Midbrain (tissue), 1 donor: ENCODE measurements around the gene CCNI.
"Not testable (repeated sequence)": the region's sequence is repeated elsewhere in the genome, so short reads cannot be mapped to it uniquely, and the experiment has no call there.

Experiments used
- DNase-seq: peaks from one replicate; lab custom pipeline; 2025; lab: John Stamatoyannopoulos, UW

The CCNI gene

DNA sequence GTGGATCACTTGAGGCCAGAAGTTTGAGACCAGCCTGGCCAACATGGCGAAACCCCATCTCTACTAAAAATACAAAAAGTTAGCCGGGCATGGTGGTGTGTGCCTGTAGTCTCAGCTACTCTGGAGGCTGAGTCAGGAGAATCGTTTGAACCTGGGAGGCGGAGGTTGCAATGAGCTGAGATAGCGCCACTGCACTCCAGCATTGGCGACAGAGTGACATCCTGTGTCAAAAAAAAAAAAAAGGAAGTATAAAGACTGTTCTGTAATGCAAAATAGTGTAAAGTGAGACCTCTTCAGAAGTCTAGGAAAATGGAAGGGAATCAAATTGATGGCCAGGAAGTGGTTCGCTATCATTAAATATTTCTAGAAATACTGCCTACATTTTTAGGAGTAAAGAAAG is 5.0 kb upstream of the CCNI start:
- not testable (repeated sequence) for DNase-seq

DNA sequence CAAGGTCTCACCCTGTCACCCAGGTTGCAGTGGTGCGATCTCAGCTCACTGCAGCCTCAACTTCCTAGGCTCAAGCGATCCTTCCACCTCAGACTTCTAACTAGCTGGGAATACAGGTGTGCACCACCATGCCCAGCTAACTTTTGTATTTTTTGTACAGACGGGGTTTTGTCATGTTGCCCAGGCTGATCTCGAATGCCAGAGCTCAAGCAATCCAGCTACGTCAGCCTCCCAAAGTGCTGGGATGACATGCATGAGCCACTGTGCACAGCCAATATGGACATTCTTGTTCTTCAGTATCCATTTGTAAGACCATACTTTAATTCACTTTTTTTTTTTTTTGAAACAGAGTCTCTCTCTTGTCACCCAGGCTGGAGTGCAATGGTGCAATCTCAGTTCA is 3.5 kb upstream of the CCNI start:
- no peak for DNase-seq

DNA sequence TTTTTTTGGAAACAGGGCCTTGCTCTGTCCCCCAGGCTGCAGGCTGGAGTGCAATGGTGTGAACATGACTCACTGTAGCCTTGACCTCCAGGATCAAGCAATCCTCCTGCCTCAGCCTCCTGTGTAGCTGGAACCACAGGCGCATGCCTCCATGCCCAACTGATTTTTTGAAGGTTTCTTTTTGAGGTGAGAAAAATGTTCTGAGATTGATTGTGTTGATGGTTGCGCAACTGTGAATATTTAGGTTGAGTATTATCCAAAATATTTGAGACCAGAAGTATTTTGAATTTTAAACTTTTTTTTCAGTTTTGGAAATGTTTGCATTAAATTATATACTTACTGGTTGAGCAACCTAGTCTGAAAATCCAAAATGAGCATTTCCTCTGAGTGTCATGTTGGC is 2.6 kb upstream of the CCNI start:
- DNase-seq = no peak

DNA sequence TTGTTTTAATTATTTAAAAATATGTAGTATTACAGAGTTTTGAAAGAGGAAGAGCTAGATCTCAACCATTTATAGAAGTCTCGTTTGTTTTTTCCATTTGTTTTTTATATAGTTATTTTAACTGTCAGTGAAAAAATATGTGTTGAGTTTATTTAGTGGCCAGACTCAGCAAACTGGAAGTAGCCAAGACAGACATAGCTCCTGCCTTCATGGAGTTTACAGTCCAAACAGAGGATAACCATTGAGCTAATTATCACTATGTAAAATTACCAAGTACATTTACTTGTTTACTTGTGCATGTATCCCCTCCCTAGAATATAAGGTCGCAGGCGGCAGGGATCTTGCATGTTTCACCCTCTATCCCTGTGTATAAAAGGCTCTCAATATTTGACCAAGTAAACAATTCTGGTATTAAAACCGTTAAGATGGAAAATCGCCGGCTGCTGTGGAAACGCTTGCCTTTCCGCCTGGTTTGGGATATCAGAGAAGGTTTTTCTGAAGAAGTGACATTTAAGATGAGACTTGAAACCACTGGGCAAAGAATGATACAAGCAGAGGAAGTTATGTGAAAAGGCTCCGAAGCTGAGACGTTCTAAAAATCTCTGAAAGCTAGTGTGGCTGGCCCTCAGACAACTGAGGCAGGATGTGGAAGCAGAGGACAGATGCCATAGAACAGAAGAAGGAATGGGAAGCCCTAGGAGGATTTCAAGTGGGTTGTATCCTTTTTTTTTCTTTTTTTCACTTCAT is 1.3 kb upstream of the CCNI start:
- no peak for DNase-seq

DNA sequence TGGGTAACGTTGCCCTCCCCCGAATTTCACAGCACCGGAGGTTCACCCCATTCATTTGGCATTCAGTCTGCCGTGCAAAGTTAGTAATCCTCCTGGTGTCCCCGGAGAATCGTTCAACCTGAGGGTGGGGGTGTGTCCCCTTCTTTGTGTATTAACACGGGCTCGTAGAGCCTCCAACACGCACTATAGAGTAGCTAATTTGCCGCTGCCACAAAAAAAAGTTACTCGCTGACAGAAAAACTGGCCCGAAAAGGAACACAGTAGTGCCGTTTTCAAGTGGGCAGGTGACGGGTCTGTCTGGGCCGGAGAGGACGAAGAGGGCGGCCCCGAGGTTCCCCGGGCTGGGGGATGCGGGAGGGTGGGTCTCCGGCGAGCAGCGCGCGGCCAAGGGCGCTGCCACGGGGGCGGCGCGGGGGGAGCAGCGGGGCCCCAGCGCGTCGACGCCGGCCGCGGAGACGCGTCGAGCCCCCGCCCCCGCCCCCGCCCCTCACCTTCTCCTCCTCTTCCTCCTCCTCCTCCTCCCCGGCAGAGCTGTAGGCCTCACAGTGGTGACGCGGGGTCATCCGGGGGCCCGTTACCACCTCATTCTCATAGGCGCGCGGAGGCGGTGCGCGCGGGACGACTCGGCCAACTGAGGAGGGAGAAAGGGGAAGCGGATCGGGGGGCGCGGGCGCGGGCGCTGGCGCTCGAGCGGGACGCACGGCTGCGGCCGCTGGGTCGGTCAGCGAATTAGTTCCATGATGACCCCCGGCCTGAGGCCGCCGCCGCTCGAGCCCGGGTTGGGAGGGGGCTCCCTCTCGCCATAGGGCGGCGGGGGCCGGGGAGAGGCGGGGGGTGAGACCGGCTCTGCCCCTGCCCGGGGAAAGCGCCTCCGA is 571 bp downstream of the CCNI start:
- peak; percentile 52 for DNase-seq

DNA sequence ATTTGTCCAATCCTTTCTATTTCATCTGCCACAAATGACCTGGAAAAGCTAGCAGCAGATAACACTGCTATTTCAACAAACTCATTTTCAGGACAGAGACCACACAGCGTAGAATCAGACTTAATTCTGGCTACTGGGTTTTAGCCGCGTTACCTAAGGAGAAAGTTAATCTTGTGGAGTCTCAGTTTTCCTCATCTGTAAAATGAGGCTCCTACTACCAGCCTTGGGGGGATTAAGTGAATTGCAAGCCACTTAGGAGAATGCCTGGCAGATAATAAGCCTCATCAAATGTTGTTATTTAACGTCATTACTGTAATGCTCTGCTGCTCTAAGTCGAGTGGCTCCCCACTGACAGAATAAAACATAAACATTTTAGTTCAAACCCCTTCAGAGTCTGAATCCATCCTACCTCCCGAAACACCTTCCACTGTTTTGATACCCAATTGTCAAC is 1.4 kb downstream of the CCNI start:
- no peak for DNase-seq

DNA sequence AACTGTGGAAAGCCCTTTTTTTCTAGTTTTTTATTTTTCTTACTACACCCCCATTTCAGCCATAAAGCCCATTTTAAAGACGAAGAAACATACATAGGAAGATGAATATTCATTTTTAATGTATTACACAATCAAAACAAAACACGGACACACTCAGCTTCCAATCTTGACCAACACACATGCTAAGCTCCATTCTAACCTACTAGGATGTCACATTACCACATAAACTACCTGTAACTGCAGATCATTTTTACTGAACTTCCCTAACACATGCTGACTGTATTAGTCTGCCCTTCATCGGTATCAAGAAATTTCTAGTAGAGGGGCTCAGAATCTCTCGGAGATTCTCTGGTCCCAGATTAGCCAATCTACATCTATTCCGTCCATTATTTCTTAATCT is 1.8 kb downstream of the CCNI start:
- DNase-seq = no peak

DNA sequence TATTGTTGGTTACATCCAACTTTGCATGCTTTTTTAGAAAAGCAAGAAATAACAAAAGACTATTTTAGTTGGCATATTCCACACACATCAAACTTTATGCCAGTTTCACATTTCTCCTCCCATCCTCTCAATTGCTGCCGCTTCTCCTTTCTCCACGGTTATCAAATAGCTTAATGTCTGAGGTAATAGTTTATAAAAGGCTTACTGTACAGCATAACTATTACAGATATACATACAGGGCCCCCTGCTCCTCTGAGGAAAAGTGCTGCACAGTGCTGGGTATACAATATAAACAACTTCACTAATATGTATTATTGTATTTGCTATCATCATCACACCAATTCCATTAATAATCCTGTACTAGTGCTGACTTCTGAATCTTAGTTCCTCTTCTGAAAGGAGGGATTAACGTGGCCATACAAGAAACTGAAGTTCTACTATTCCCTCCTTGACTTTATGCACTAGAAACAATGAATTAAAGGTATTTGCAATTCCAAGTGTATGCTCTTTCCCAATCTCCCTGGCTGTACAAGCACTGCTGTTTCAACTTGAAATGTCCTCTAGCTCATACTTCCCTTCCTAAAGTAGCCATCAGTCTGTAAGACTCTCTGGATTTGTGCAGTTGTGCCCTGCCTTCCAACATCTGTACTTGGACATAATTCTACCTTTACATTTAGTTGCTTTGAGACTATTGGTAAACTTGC is 2.5 kb downstream of the CCNI start:
- peak; percentile 30 for DNase-seq

DNA sequence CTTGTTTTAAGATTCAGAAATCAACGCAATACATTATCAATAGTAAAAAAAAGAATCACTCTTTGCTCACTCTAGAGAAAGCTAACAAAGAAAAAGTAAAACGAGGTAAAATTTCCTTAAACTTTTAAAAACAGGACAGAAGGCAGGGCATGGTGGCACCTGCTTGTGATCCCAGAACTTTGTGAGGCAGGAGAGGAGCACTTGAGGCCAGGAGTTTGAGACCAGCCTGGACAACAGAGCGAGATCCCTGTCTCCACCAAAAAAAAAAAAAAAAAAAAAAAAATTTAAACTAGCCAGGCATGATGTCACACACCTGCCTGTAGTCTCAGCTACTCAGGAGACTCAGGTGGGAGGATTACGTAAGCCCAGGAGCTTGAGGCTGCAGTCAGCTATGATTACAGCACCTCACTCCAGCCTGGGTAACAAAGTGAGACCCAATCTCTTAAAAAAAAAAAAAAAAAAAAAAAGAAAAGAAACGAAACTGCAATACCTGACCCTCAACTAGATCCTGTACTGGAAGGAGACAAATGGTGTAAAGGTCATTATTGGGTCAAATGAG is 3.5 kb downstream of the CCNI start:
- DNase-seq = no peak

DNA sequence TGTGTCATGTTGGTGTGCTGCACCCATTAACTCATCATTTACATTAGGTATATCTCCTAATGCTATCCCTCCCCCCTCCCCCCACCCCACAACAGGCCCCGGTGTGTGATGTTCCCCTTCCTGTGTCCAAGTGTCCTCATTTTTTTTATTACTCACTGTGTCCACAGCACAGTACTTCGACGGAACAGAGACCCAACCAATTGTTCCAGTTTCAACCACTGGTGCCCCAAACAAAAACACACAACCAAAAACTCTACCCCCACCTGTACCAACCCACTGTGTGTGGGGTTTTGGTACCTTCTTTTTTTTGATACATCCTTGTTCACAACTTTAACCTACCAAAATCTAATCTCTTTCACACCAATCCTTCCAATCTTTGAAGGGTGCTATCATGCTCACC is 6.3 kb downstream of the CCNI start:
- not testable (repeated sequence) for DNase-seq

DNA sequence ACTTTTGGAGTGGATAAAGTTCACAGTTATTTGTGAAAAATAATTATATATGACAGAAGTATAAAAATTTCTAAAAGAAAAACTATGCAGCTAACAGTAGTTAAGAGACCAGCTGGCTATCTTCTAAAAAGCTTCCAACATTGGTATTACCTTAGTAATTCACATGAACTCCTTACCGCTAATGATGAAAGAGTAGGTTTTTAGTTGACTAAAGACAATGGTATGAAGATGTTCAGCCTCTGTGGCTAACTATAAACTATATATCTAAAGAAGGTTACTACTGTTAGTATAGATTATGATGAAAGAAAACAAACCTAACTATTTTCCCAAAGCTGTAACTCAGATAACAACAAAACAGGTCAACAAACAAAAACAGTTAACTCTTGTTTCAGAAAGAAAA is 10.4 kb downstream of the CCNI start:
- DNase-seq = no peak

DNA sequence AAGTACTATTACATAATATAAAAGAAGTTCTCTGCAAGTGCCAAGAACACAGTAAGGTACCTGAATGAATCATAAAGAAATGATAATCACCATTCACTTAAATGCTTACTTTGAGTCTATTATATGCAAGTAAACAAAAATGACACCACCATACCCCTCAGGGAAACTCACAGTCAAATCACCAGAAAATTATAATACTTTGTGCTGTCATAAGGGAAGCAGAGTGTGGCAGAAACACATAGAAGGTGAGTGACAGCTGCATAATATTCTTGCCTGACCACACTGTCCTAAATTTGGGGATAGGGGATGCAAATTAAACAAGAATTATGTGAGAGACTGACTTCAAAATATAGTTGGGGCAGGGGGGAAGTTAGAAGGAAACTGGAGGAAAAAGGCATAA is 12.9 kb downstream of the CCNI start:
- DNase-seq = no peak

DNA sequence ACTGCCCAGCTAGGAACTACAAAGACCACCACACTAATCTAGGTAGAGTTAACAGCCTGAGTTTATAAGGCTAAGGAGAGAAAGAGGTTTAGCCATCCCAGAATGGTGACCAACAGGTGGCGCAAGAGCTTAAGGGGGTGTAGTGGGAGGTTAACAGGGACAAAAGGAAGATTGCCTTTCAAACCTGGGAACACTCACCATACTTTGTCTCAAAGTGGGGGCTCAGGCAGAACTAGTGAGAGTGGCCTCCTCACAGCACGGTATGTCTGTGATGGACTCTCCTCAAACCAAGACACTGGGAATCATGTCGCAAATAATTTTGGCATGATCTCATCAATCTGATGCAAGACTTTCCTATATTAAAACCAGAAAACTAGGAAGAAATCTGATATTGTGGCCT is 23.4 kb downstream of the CCNI start:
- DNase-seq = no peak

DNA sequence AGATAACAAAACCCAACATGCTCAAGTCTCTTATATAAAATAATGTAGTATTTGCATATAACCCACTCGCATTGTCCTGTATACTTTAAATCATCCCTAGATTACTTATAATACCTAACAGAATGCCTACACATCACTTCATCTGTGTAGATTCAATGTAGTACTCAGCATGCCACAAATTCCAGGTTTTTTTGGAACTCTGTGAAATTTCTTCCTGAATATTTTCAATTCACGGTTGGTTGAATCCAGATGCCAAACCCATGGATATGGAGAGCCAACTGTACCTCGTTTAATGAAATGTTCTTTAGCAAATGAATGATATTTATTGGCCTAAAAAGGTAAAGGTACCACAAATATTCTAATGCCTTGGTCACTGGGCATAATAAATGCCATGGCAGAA is 24.8 kb downstream of the CCNI start:
- DNase-seq = no peak

DNA sequence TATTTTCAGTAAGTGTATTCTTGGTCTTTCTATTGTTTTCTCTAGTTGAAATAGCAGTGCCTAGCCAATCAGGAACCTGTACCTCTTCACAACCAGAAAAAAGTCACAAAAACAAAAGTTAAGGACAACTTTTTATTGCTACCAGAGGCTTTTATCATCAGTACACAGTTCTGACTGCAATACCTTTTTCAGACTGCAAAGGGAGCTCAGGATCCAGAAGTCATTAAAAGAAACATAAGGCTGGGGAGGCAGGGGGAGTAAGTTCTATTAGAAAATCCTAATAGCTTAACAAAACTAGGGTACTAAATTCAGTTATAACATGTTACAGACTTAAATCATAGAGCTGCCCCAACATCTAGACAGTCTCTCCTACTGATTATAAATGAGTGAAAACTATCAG is 28.8 kb downstream of the CCNI start:
- no peak for DNase-seq

DNA sequence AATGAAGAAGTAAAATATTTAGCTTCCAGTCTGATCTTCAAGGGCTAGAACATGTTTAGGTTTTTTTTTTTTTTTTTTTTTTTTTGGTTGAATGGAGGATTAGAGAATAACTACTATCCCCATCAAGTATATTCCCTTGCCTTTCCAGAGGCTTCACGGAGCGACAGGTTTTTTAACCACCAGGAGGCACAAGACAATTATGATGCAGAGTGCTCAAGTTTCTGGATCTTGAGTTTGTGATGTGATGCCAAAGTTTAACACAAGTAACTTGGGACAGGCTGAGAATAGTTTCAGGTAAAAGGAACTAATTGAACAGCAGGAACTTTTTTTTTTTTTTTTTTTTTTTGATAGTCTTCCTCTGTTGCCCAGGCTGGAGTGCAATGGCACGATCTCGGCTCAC is 30.3 kb downstream of the CCNI start:
- no peak for DNase-seq

DNA sequence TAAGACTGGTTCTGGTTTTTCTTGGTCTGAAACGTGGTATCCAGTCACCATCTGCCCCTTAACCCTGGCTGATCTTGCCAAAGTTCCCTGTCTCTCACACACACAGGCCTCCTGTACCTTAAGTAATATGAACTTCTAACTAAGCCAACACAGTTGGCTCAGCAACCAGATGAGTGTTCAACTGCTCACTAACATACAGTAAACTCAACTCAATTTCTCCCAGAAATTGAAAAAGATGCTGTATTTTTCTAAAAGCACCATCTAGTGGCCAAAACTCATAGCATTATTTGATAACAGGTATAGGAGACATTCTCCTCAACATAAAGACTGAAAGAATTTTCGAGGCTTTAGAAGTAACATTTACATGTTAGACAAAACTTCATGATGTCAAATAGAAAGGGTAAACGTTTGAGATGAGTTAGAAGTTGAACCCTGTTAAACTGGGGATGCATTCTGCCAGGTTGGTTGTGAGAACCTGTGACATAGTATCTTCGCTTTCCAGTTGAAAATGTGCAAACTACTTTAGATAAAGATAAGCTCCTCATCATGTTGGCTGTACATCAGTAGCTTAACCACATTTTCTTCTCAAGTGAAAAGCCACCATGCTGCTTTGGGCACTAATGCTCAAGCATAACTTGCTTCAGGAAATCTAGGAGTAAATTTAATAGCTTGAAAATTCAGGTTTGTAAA is 31.2 kb downstream of the CCNI start:
- DNase-seq = peak; percentile 36

DNA sequence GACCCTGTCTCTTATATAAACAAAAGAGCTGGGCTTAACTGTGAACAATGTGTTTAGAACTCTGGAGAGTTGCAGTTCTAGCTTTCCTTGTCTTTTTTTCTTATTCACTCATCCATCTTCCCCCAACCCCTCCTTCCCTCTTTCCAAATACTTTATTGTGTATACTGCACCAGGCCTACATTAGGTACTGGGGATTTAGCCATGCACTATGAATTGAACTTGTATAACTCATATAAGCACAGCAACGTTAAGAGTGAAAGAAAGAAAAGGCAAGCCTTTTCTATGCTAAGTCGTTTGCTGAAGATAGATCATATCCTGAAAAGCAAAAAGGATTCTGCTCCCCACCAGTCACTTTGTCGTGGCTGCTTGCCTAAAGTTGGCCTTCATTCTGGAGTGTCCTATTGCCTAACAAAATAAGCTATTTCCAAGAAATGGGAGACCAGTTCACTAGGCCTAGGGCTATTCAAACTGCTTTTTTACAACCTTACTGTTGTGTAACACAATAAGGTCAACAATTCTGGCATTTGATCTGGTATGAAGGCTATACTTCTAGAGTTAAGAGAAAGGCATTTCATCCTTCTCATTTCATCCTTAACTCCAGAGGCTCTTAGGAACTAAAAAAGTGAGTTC is 32.2 kb downstream of the CCNI start:
- DNase-seq = no peak

DNA sequence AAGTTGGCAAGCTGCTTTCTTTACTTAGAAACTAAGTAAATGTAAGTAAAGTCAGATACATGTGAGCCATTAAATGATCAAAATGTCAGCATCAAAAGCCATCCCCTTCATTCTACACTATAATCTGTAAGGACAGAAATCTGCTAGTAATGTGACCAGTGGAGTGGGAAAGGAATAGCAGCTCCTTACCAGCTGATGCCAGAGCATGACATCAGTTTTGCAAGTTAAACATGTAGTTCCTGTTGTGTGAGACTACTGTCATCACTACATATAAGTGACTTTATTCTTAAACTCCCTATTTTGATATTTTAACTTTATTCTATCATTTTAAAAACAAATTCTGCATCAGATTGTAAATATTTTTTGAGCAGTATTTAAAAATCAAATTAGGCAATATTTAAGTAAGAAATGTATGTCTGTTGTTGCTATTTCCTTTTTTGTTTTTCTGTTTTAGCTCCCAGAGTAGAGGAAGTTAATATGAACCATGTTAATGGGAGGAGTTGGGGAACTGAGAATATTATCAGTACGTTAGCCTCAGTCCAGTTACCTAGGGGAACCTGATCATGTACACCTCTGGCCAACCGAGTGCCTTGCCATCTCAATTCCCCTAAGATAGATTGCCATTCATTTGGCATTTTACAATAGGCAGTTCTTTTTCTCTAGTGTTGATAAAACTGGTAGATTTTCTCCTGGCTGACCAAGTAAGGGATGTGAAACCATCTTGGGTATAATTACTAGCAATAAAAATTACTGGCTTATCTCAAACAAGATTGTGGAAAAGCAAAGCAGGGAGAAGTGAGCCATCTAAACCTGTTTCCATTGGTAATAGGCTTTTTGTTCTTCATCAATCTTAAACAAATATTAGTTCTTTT is 34.7 kb downstream of the CCNI start:
- no peak for DNase-seq

DNA sequence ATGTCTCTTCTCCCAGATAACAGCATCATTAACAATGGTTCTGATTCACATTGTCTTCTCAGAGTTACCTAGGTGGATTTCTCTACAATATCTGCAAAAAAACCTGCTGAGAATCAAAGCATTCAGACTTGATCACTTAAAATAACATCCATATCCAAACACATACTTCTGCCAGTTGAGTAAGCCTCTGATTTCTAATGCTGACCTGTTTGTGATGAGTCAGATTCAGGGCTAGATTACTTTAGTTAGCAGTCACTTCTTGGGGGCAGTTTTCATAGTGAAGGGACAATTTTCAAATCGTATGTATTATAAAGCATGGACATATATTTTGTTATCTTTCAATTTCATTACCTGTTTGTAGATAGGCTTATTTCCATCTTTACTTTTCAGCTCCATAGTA is 35.5 kb downstream of the CCNI start:
- DNase-seq = no peak
